Measurements from ENCODE around the gene ASPSCR1.

Gene ASPSCR1

GRCh38 chr17:81976332-81977210, 858 bp upstream of the ASPSCR1 start:
- TF ChIP-seq PPARA (CRISPR knock-in tag; IDR thresholded peaks at IDR 0.05; ENCODE audit: borderline replicate concordance), result no peak
- no peak for TF ChIP-seq POU6F1 (CRISPR knock-in tag; IDR thresholded peaks at IDR 0.05; ENCODE audit: borderline replicate concordance, low read depth)
- TF ChIP-seq GLIS3 (CRISPR knock-in tag; IDR thresholded peaks at IDR 0.05), result no peak
- no peak for TF ChIP-seq PATZ1 (CRISPR knock-in tag; IDR thresholded peaks at IDR 0.05; ENCODE audit: borderline replicate concordance)
- no peak for TF ChIP-seq TOX (CRISPR knock-in tag; IDR thresholded peaks at IDR 0.05; ENCODE audit: borderline replicate concordance)
- TF ChIP-seq RARB (CRISPR knock-in tag; IDR thresholded peaks at IDR 0.05), result no peak
- TF ChIP-seq CSRNP3 (CRISPR knock-in tag; IDR thresholded peaks at IDR 0.05), result no peak
- no peak for TF ChIP-seq BACH2 (CRISPR knock-in tag; IDR thresholded peaks at IDR 0.05; ENCODE audit: borderline replicate concordance)
- TF ChIP-seq TCF4 (CRISPR knock-in tag; IDR thresholded peaks at IDR 0.05; ENCODE audit: borderline replicate concordance), result no peak
- TF ChIP-seq CREB5 (CRISPR knock-in tag; IDR thresholded peaks at IDR 0.05; ENCODE audit: low read depth), result no peak
- TF ChIP-seq OSR1 (CRISPR knock-in tag; IDR thresholded peaks at IDR 0.05), result no peak
- TF ChIP-seq TSHZ2 (CRISPR knock-in tag; IDR thresholded peaks at IDR 0.05), result no peak
- no peak for TF ChIP-seq SNAI2 (CRISPR knock-in tag; IDR thresholded peaks at IDR 0.05)
- no peak for TF ChIP-seq ZC3H10 (CRISPR knock-in tag; IDR thresholded peaks at IDR 0.05)
- TF ChIP-seq ZNF8 (CRISPR knock-in tag; IDR thresholded peaks at IDR 0.05), result no peak
- no peak for TF ChIP-seq ZFP30 (CRISPR knock-in tag; IDR thresholded peaks at IDR 0.05)
- no peak for TF ChIP-seq ESRRG (CRISPR knock-in tag; IDR thresholded peaks at IDR 0.05)
- peak; percentile 40 for ATAC-seq

GRCh38 chr17:81978524-81979298, 1.3 kb downstream of the ASPSCR1 start:
- no peak for ATAC-seq
- TF ChIP-seq BACH2 (CRISPR knock-in tag; IDR thresholded peaks at IDR 0.05; ENCODE audit: borderline replicate concordance) (no peak), ZNF8 (CRISPR knock-in tag; IDR thresholded peaks at IDR 0.05) (no peak), ZFP3 (CRISPR knock-in tag; IDR thresholded peaks at IDR 0.05) (no peak), CREB5 (CRISPR knock-in tag; IDR thresholded peaks at IDR 0.05; ENCODE audit: low read depth) (no peak), ESRRG (CRISPR knock-in tag; IDR thresholded peaks at IDR 0.05) (no peak), ISL1 (CRISPR knock-in tag; IDR thresholded peaks at IDR 0.05) (no peak), SNAI2 (CRISPR knock-in tag; IDR thresholded peaks at IDR 0.05) (no peak), ZNF70 (CRISPR knock-in tag; IDR thresholded peaks at IDR 0.05) (no peak), PPARA (CRISPR knock-in tag; IDR thresholded peaks at IDR 0.05; ENCODE audit: borderline replicate concordance) (no peak), TCF4 (CRISPR knock-in tag; IDR thresholded peaks at IDR 0.05; ENCODE audit: borderline replicate concordance) (no peak), OSR1 (CRISPR knock-in tag; IDR thresholded peaks at IDR 0.05) (no peak), TSHZ2 (CRISPR knock-in tag; IDR thresholded peaks at IDR 0.05) (no peak), ZC3H10 (CRISPR knock-in tag; IDR thresholded peaks at IDR 0.05) (no peak), CSDC2 (CRISPR knock-in tag; IDR thresholded peaks at IDR 0.05) (no peak), POU6F1 (CRISPR knock-in tag; IDR thresholded peaks at IDR 0.05; ENCODE audit: borderline replicate concordance, low read depth) (no peak)
